HEK293 (cell line): ENCODE results near the gene STIM1.

ENCODE experiments used
- AEBP2 ChIP-seq: fragments of 450-650 bp; formaldehyde crosslinking; IDR thresholded peaks from 2 replicates; pipeline ENCODE4 v1.5.1; 2016; ENCODE audit warnings: missing biosample characterization, missing genetic modification characterization, borderline replicate concordance
- CTCF ChIP-seq: fragments of 450-650 bp; formaldehyde crosslinking; IDR thresholded peaks from 2 replicates; pipeline ENCODE4 v1.5.1; 2016; ENCODE audit warnings: missing biosample characterization, missing genetic modification characterization
- KLF1 ChIP-seq: fragments of 450-650 bp; formaldehyde crosslinking; IDR thresholded peaks from 2 replicates; pipeline ENCODE4 v1.5.1; 2016; ENCODE audit warnings: missing biosample characterization, missing genetic modification characterization
- MZF1 ChIP-seq: fragments of 450-650 bp; formaldehyde crosslinking; IDR thresholded peaks from 2 replicates; pipeline ENCODE4 v1.5.1; 2017; ENCODE audit warnings: missing biosample characterization, missing genetic modification characterization, borderline replicate concordance
- OSR2 ChIP-seq: fragments of 450-650 bp; formaldehyde crosslinking; IDR thresholded peaks from 2 replicates; pipeline ENCODE4 v1.5.1; 2016; ENCODE audit warnings: missing biosample characterization, missing genetic modification characterization
- PBX3 ChIP-seq: sonication (generic); formaldehyde crosslinking; IDR thresholded peaks from 2 replicates; pipeline ENCODE4 v1.8.1; 2022; ENCODE audit warnings: mild to moderate bottlenecking, moderate library complexity, missing genetic modification reagents
- PRDM4 ChIP-seq: fragments of 450-650 bp; formaldehyde crosslinking; IDR thresholded peaks from 2 replicates; pipeline ENCODE4 v1.5.1; 2017; ENCODE audit warnings: missing biosample characterization, missing genetic modification characterization
- YY1 ChIP-seq: fragments of 450-650 bp; formaldehyde crosslinking; IDR thresholded peaks from 2 replicates; pipeline ENCODE4 v1.5.1; 2018; ENCODE audit warnings: missing biosample characterization, missing genetic modification characterization
- ZBTB44 ChIP-seq: fragments of 450-650 bp; IDR thresholded peaks from 2 replicates; pipeline ENCODE4 v1.5.1; 2018; ENCODE audit warnings: missing biosample characterization, mild to moderate bottlenecking, missing genetic modification characterization
- ZBTB49 ChIP-seq: fragments of 450-650 bp; formaldehyde crosslinking; IDR thresholded peaks from 2 replicates; pipeline ENCODE4 v1.5.1; 2016; ENCODE audit warnings: missing biosample characterization, missing genetic modification characterization, low read depth
- ZNF121 ChIP-seq: fragments of 450-650 bp; formaldehyde crosslinking; IDR thresholded peaks from 2 replicates; pipeline ENCODE4 v1.5.1; 2016; ENCODE audit warnings: missing biosample characterization, missing genetic modification characterization
- ZNF19 ChIP-seq: fragments of 450-650 bp; formaldehyde crosslinking; IDR thresholded peaks from 2 replicates; pipeline ENCODE4; 2016; ENCODE audit warnings: missing biosample characterization, missing genetic modification characterization, low read depth
- ZNF473 ChIP-seq: fragments of 450-650 bp; formaldehyde crosslinking; IDR thresholded peaks from 2 replicates; pipeline ENCODE4 v1.5.1; 2017; ENCODE audit warnings: missing biosample characterization, missing genetic modification characterization

- TF ChIP-seq YY1 (no peak), ZBTB49 (tag by site-specific recombination) (no peak), ZBTB44 (tag by site-specific recombination) (no peak), KLF1 (tag by site-specific recombination) (no peak), ZNF121 (no peak), MZF1 (tag by site-specific recombination) (no peak), CTCF (no peak), OSR2 (no peak), PRDM4 (tag by site-specific recombination) (no peak), ZNF473 (tag by site-specific recombination) (no peak), AEBP2 (tag by site-specific recombination) (no peak), ZNF19 (tag by site-specific recombination) (no peak), PBX3 (CRISPR knock-in tag) (no peak)
These were observed 232.1 kb downstream of the STIM1 start for GRCh38 chr11:4087551-4087950.
